ELF-1 (cell line): ENCODE results near the gene PFKL.
"Not testable (repeated sequence)": the region's sequence is repeated elsewhere in the genome, so short reads cannot be mapped to it uniquely, and the experiment has no call there.

Source experiments
- DNase-seq: peaks from one replicate; pipeline ENCODE4 v3.0.0-alpha.2; 2016; ENCODE audit warnings: low read depth, low spot score

The PFKL gene

DNA sequence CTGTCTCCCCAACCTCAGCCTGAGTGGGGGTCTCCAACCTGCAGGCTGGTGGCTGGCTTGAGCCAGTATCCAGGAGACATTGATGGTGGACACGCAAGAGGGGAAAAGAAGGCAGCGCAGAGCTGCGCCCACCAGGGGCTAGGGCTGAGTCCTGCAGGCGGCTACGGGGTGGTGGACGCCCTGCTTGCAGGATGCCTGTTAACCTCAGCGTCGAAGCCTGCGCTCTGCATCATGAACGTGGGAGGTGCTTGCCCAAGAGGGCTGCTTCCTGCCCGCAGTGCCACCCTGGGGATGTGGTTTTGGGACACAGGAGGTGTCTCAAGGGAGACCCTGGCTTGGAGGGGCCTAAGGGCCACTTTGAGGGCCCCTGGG is 27.7 kb downstream of the PFKL start:
- DNase-seq = no peak

DNA sequence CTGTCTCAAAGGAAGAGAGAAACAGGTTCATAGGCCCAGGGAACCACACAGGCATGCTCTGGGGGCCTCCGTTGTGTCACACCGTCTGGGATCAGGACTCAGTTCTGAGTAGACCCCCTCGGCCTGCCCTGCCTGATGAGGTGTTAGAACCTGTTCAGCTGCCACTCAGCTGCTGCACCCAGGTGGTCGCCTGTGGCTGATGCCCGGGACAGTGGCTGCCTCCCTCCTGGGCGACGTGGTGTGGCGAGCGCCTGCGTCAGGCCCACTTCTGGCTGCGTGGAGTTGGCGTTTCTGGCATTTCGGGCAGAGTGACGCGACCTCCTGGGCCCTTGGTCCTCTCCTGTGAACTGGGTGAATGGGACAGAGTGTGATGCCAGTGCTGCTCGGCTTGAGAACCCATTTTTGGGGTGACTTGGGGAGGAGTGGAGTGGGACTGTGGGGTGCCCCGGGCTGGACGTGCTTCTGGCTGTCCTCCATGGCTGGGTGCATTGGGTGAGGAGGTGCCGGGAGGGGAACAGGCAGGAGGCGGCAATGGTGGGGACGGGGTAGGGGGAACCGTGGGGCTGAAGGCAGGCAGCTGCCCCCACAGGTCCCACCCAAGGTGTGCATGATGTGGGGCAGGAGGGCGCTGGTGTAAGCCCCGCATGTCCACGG is 28.5 kb downstream of the PFKL start:
- no peak for DNase-seq

DNA sequence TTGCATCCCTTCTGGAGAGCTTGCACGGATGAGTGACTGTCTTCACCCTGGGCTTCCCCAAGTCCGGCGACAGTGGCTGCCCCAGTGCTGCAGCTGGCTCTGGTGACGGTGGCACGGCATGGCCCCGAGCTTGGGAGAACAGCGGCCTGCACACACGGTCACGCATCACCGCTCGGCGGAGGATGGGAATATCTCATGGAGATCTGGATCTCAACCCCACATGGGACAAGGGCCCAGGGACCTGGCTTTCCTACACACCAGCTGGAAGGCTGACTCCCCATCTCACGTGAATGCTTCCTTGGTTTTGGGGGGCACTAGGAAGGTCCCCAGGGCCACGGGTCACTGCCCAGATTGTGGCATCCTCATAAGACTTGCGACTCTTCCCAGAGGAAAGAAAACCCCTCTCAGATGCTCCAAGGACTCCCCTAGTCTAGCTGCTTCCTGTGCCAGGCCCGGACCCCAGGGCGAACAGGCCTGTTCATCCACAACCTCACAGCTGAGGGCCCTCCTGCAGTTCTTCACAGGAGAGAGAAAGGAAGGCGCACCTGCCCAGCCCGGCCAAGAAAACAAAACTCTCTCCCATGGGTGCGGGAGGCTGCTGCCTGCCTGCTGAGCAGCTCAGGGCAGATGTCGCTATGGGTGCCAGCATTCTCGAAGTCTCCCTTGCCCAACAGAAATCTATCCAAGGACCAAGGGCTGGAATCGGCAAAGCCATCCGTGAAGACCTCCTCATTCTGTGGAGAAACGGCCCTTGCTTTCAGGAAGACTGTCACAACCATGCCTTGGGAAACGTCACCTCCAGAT is 29.4 kb downstream of the PFKL start:
- no peak for DNase-seq

DNA sequence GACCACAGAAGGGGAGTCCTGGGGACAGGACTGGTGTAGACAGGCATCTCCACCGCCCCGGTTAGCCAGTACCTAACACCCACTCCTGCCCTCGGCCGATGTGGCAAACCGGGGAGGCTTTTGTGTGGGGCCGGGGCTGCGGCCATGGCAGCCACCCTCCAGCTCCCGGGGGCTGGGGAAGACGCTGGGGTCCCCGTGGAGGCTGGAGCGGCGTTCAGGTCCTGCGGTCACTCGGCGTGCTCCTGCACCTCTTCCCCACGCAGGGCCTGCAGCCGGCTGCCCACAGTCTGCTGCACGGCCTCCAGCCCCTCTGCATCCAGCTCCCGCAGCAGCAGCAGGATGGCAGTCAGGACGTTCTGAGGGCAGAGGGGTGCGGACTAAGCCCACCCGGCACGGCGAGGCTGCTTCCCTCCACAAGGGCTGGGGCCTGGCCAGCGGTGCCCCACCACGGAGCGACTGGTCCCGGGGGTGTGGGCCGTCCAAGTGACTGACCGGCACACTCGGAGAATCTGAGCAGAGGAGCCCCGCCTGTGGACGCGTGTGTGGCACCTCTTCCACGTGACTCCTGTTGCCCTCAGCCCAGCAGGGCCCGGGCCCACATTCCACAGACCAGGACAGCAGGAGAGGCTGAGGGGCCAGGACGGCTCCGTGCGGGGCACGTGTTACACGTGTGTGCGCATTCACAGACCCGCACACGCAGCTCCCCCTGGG is 30.3 kb downstream of the PFKL start:
- peak; percentile 22 for DNase-seq

DNA sequence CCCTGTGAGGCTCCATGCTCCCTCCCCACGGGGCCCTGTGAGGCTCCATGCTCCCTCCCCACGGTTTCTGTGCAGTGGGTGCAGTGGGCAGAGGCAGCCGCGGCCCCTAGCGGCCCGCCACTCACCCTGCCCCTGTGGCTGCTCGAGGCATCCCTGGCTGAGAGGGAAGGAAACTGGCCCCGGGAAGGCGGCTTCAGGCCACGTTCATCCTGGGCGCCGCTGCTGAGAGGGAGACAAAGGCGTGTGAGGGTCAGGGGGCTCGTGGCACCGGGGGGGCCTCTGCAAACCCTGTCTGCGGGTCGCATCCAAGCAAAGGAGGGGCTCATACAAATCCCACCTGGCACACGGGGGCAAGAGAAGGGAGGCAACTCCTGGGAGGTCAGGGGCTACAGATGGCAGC is 30.8 kb downstream of the PFKL start:
- DNase-seq = no peak

DNA sequence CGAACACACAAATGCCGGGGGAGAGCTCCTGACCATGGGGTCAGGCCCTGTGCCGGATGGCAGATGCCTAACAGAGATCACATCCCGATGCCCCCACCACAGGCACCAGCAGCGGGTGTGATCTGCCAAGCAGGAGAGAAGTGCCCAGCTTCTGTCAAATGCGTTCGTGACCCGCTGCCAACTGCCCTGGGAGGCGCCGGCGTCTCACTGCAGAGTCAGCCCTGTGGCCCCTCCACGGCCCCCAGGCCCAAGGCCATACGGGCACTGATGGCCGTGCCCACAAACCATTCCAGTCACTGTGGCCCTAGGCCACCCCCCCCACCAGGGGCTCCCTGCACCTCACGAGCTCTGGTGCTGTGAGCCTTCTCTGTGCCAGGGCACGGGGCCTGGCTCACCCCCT is 31.4 kb downstream of the PFKL start:
- DNase-seq = no peak

DNA sequence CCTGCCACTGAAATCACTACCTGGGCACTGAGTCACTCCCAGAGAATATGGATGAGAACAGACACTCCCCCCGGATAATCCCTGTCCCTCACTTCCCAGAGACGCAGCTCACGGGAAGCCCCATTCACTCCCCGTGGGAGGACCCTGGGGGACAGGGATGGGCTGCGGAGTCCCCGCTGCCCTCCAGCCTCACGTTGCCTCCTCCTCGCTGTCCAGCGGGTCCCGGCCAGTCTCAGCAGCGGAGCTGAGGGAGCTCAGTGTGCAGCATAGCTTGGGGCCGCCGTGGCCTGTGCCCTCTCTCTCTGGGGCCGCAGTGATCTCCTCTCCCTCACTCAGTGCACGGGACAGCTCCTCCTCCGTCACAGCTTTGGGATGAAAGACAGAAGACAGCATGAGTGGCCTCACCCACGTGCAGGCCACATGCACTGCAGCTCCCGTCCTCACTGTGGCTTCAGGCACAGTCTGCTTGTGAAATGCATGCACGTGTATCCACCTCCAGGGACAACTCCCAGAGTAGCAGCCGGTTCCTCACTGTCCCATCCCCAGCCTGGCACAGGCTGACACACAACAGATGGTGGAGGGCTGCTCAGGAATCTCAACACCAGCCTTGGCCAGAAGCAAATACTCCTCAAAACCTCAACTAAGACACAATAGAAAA is 31.9 kb downstream of the PFKL start:
- DNase-seq = peak; percentile 28

DNA sequence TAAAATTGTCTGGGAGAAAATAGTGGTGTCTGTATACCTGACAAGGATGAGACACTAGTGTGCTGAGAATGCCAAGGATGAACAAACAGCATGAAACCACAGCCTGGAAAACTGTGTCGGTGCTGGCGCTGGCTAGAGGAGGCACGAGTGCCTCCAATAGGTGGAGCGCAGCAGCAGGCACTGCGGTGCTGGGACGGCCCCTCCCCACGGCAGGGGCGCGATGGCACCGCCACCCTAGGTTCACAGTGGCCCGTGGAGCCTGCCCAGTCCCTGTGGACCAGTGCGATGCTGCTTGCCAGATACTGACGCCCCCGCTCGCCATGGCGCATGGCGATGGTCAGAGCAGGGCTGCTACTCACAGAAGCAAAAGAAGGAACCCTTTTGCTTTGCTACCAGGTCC is 32.5 kb downstream of the PFKL start:
- DNase-seq = no peak

DNA sequence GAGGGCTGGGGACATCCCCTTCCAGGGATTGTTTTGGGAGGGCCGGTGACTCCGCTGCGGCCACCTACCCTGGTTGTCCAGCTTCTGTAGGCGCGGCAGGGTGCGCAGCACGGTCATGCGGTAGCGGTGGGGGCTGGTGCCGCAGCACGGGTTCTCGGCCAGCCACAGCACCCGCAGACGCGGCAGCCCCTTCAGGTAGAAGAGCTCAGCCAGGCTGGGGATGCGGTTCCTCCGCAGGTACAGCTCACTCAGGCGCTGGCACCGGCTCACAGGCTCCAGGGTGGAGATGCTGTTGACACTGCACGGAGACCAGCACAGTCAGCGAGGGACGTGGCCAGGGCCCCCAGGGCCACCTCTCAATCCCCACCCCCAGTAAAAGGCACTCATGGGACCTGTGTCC is 33.1 kb downstream of the PFKL start:
- no peak for DNase-seq

DNA sequence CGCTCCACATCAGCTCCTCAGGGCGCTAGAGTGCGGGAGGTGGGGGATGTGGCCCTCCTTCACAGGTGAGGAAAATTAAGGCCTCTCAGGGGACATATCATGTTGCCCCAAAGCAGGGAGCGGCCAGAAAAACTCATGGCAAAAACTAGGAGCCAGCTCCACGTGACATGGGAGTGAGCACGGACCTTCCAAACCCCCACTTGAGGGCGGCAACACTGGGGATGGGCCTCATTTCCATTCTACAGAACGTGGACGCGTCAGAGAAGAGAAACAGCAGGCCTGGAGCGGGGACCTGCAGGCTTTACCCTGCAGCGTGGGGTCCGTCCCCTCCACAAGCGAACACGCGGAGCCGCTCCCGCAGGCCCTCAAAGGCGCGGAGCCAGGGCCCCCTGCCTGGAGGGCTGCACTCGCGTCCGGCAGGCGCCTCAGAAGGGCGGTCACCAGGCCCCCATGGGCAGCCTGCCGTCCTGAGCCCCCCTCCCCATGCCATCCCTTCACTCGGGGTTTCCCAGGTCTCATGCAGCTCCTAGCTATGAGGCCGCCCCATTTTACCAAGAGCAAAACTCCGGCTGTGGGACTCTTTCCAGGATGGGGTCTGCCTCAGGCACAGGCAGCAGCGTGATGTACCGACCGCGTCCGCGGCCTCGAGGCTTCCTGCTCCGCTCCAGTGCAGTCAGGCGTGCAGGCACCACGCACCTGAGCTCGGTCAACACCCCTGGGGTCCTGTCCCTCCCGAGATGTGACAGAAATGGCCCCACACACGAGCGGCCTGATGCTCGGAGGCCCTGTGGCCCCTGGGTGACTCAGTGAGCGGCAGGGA is 33.9 kb downstream of the PFKL start:
- DNase-seq = no peak

DNA sequence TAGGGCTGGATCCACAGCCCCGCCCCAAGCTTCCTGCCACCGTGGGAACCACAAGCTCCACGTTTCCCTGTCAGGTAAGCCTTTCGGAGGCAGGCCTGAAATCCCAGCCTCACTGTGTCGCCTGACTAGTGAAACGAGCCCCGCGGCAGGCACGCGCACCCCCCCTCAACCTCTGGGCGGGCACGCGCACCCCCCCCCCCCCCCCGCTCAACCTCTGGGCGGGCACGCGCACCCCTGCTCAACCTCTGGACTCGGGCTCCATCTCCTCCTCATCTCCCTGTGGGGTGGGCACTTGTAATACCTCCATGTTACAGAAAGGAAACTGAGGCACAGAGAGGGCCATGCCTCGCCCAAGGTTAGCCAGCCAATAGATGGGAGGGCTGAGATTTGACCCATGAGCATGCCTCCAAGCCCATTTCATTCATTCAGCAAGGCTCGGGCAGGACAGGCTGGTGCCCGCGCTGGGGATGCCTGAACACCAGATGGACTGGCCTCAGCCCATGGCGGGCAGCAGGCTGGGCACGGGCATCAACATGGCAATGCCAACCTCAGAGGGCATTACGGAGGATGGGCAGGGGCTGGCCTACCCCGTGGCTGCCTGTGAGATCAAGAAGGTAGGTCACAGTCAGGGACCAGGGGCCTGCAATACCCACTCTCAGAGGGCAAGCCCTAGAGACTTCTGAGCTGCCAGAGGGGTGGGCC is 34.6 kb downstream of the PFKL start:
- no peak for DNase-seq

DNA sequence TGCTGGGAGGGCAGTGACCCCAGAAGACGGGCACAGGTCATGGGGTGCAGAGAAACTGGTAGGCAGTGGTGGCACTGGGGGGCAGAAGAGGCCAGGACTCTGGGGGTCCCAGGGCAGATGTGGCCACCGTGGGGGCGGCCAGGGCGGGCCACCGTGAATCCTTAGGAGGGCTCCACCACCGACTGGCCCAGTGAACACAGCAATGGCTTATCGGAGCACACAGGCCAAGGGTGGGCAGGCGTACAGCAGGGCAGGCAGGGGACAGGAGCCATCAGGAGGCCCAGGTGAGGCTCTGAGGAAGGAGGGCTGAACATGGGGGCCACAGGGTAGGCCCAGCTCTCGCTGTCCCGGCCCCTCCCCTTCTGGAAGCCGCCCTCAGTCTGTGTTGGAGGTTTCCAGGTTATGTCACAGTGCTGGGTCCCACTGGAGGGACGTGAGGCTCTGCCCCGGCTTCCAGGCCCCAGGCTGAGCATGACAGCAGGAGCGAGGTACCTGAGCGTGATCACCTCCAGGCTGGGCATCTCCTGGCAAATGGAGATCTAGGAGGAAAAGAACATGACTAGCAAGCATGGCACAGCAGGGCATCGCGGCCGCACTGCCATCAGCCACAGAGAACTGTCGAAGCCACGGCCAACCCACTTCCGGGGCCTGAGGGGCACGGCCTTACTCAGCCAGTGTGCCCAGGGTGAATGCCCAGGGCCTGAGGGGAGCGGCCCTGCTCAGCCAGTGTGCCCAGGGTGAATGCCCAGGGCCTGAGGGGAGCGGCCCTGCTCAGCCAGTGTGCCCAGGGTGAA is 35.6 kb downstream of the PFKL start:
- no peak for DNase-seq

DNA sequence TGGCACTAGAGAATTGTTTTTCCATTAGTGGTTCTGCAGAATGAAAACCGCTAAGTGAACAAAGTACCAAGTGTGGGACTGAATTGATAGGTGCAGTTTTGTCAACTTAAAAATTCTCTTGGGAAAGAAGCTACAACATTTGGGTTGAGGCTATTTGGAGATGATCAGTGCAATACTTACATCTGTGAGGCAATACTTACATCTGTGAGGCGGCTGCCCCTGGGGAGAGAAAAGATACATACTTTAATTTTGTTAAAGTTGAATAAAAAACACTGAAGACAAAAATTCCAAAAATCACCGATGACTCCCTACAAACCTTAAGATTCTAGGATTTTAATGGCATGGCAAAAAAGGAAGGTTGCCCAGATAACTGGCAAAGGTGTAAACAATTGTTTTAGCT is 37.6 kb downstream of the PFKL start:
- DNase-seq = no peak

DNA sequence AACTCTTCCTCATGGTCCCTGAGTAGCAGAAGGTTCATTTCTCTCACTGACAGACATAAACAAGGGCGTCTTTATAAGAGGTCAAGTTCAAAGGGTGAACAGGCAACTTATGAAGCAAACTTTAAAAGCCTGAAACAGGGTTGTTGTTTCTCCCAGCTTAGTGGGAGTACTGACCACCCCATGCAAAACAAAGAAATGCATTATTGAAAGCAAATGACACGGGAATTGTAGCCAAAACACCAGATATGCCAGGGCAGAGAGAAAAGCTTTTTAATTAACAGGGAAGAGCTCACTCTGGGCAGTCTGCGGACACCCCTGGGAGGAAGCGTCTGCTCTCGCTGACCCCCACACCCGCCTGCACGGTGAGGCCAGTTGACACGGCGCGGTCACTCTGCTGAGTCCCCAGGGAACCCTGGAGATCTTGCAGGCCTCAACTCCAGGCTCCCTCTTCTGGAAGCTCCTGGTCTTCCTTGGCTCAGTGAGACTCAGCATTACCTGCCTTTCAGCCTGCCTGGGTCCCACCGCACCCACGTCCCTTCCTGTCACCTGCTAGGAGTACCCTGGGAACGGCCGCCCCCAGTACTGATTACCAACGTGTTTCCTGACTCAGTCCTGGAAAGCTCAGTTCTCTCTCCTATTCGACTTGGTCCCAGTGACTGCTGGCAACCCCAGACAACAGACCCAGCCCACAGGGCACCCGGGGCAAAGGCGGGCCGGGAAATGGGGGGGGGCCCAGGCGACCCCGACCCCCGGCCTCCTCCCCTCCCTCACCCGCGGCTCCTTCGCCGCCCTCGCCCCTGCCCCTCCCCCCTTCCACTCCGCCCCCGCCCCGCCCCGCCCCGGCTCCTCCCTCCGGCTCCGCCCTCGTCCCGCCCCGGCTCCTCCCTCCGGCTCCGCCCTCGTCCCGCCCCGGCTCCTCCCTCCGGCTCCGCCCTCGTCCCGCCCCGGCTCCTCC is 38.4 kb downstream of the PFKL start:
- DNase-seq = peak; percentile 83

DNA sequence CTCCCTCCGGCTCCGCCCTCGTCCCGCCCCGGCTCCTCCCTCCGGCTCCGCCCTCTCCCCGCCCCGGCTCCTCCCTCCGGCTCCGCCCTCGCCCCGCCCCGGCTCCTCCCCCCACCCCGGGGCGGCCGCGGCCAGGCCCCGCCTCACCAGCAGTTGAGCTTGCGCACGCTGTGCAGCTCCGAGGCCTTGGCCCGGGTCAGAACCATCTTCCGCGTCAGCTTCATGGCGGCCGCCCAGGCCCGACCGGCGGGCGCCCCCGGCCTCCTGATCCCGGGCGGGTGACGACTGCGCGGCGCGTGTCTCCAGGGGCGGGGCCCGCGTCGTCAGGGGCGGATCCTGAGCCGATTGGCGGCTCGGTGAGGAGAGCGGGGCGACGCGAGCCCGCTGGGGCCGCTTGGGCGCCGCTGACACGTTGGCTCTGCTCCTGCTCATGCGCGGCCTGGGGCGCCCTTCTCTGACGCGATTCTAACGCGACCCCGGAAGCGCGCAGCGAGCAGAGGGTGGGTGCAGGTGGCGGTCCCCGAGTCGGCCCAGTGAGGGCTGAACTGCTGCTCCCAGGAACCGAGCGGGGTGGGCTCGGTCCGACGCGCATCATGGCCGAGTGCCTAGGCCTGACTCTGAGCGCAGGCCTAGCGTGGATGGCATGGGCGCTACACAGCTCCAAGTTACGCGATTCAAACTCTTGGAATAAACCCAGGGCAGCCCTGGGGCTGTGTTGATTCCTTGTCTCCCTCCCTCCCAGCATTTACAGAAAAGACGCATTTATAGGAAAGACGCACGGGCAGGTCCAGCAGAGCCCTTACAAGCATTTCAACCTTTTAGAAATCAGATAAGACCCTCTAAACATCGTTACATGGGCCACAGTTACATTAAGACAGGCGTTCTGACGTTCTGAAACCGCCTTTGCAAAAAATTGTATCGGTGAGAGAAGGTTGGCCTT is 39.4 kb downstream of the PFKL start, which contains the start of gene CFAP410:
TSS of gene CFAP410 (minus strand) at position 420 of the 940 bp plus-strand sequence. CDS start at position 224, 196 bp downstream.
- peak; percentile 98 for DNase-seq

DNA sequence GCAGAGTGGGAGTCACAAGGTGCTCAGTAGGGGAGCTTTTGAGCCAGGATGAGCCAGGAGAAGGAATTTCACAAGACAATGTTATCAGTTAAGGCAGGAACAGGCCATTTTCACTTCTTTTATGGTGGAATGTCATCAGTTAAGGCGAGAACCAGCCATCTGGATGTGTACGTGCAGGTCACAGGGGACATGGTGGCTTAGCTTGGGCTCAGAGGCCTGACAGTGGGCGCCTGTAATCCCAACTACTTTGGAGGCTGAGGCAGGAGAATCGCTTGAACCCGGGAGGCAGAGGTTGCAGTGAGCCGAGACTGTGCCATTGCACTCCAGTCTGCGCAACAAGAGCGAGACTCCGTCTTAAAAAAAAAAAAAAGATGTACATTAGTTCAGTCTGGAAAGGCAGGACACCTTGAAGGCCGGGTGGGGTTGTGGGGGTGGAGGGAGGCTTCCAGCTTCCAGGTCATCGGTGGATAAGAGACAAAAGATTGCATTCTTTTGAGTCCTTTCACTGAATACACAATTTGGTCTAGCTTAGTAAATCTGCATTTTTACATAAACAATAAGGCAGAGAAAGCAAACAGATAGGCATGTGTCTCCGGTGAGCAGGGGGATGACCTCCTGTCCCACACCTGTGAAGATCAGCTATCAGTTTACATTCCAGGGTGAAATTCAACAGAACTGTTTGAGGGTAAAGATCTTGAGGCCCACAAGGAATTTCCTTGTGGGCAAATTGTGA is 42.0 kb downstream of the PFKL start:
- peak; percentile 73 for DNase-seq

DNA sequence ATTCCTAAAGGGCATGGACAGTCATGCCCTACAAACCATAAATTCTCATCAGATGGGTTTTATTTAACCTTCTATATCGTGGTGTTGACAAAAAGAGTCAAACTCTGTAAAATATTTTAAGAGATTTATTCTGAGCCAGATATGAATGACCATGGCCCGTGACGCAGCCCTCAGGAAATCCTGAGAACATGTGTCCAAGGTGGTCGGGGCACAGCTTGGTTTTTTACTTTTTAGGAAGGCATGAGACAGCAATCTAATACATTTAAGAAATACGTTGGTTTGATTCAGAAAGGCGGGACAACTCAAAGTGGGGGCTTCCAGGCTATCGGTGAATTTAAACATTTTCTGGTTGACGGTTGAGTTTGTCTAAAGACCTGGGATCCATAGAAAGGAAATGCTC is 43.1 kb downstream of the PFKL start:
- not testable (repeated sequence) for DNase-seq
